WTC11 (cell line): Measurements from ENCODE around the gene ARVCF. TPM values are rescaled to one million over a fixed set of nuclear protein-coding genes. Genes with fewer than 3 reads are reported as not detected.

ENCODE experiments used
- ATAC-seq: fragments of 200-7000 bp; cut with Tn5 transposase; 2 replicates; pipeline ENCODE4 v1.10.0; 2021; ENCODE audit warnings: mild to moderate bottlenecking, moderate library complexity
- CTCF ChIA-PET: fragments of 300-600 bp; sonication (Branson Sonifier 250); formaldehyde crosslinking; loops from one replicate; lab custom pipeline; 2021; ENCODE audit warnings: antibody characterized with exemption; lab: Charles Lee
- POLR2A ChIA-PET: fragments of 350-600 bp; sonication (Branson Sonifier 250); formaldehyde crosslinking; loops from one replicate; lab custom pipeline; 2021; ENCODE audit warnings: antibody characterized with exemption; lab: Charles Lee
- DNase-seq: peaks from one replicate; pipeline ENCODE4 v3.0.0; 2021; ENCODE audit warnings: low spot score
- H3K27ac Mint-ChIP-seq: 2 replicates; pipeline ENCODE4 v1.8.0; 2021; ENCODE audit warnings: mixed read lengths
- H3K27me3 Mint-ChIP-seq: 2 replicates; pipeline ENCODE4 v1.8.0; 2021; ENCODE audit warnings: low read depth, mild to moderate bottlenecking, moderate library complexity, mixed read lengths
- H3K36me3 Mint-ChIP-seq: 2 replicates; pipeline ENCODE4 v1.8.0; 2021; ENCODE audit warnings: mixed read lengths
- H3K4me1 Mint-ChIP-seq: 2 replicates; pipeline ENCODE4 v1.8.0; 2022; ENCODE audit warnings: mixed read lengths
- H3K4me3 Mint-ChIP-seq: 2 replicates; pipeline ENCODE4 v1.8.0; 2021; ENCODE audit warnings: mild to moderate bottlenecking, moderate library complexity, mixed read lengths
- H3K9me3 Mint-ChIP-seq: 2 replicates; pipeline ENCODE4 v1.8.0; 2021; ENCODE audit warnings: mixed read lengths
- AR ChIP-seq: fragments of 250-450 bp; sonication (Bioruptor Pico); IDR thresholded peaks from 2 replicates; pipeline ENCODE4 v1.9.0; 2021; ENCODE audit warnings: mild to moderate bottlenecking
- ATF1 ChIP-seq: sonication (generic); formaldehyde crosslinking; IDR thresholded peaks from 2 replicates; pipeline ENCODE4 v1.8.1; 2023; ENCODE audit warnings: mild to moderate bottlenecking, moderate library complexity, missing genetic modification reagents
- CDX4 ChIP-seq: fragments of 250-450 bp; sonication (Bioruptor Pico); IDR thresholded peaks from 2 replicates; pipeline ENCODE4 v1.9.0; 2021; ENCODE audit warnings: moderate library complexity, mild to moderate bottlenecking, inconsistent platforms, borderline replicate concordance
- E2F4 ChIP-seq: sonication (generic); formaldehyde crosslinking; IDR thresholded peaks from 2 replicates; pipeline ENCODE4 v1.8.1; 2022; ENCODE audit warnings: low read depth, mild to moderate bottlenecking, moderate library complexity, missing genetic modification reagents, borderline replicate concordance
- ETV6 ChIP-seq: sonication (generic); formaldehyde crosslinking; IDR thresholded peaks from 2 replicates; pipeline ENCODE4 v1.8.1; 2022; ENCODE audit warnings: mild to moderate bottlenecking, missing genetic modification reagents
- GTF2I ChIP-seq: fragments of 250-450 bp; sonication (Bioruptor Pico); conservative IDR thresholded peaks from 2 replicates; pipeline ENCODE4 v1.4.0; 2021; ENCODE audit warnings: mild to moderate bottlenecking
- JUN ChIP-seq: sonication (generic); formaldehyde crosslinking; IDR thresholded peaks from 2 replicates; pipeline ENCODE4 v1.8.0; 2023; ENCODE audit warnings: mild to moderate bottlenecking, missing genetic modification reagents
- MAX ChIP-seq: sonication (generic); formaldehyde crosslinking; IDR thresholded peaks from 2 replicates; pipeline ENCODE4 v1.8.0; 2022; ENCODE audit warnings: mild to moderate bottlenecking, missing genetic modification reagents
- NFYB ChIP-seq: sonication (generic); formaldehyde crosslinking; conservative IDR thresholded peaks from 2 replicates; pipeline ENCODE4 v1.8.0; 2022; ENCODE audit warnings: low read depth, missing genetic modification reagents
- NR1H2 ChIP-seq: sonication (generic); formaldehyde crosslinking; IDR thresholded peaks from 2 replicates; pipeline ENCODE4 v1.9.0; 2021; ENCODE audit warnings: mild to moderate bottlenecking, moderate library complexity, missing genetic modification reagents
- NR2C2 ChIP-seq: sonication (generic); formaldehyde crosslinking; IDR thresholded peaks from 2 replicates; pipeline ENCODE4 v1.8.0; 2022; ENCODE audit warnings: mild to moderate bottlenecking, missing genetic modification reagents
- OVOL2 ChIP-seq: fragments of 250-450 bp; sonication (Bioruptor Pico); IDR thresholded peaks from 2 replicates; pipeline ENCODE4 v1.9.0; 2021; ENCODE audit warnings: mild to moderate bottlenecking, borderline replicate concordance
- PREB ChIP-seq: sonication (generic); formaldehyde crosslinking; IDR thresholded peaks from 2 replicates; pipeline ENCODE4 v1.8.1; 2022; ENCODE audit warnings: mild to moderate bottlenecking, missing genetic modification reagents, moderate library complexity, borderline replicate concordance
- RORB ChIP-seq: fragments of 250-450 bp; sonication (Bioruptor Pico); IDR thresholded peaks from 2 replicates; pipeline ENCODE4 v1.9.0; 2021; ENCODE audit warnings: mild to moderate bottlenecking
- SMAD3 ChIP-seq: sonication (generic); formaldehyde crosslinking; IDR thresholded peaks from 2 replicates; pipeline ENCODE4 v1.8.0; 2022; ENCODE audit warnings: missing genetic modification reagents, mild to moderate bottlenecking, borderline replicate concordance
- TCF7 ChIP-seq: sonication (generic); formaldehyde crosslinking; IDR thresholded peaks from 2 replicates; pipeline ENCODE4 v1.8.0; 2022; ENCODE audit warnings: mild to moderate bottlenecking, low read depth, missing genetic modification reagents, moderate library complexity
- TEAD4 ChIP-seq: sonication (generic); formaldehyde crosslinking; IDR thresholded peaks from 2 replicates; pipeline ENCODE4 v1.8.0; 2022; ENCODE audit warnings: mild to moderate bottlenecking, missing genetic modification reagents
- ZBTB21 ChIP-seq: sonication (generic); formaldehyde crosslinking; IDR thresholded peaks from 2 replicates; pipeline ENCODE4 v1.8.1; 2023; ENCODE audit warnings: mild to moderate bottlenecking, missing genetic modification reagents, borderline replicate concordance
- ZNF138 ChIP-seq: sonication (generic); formaldehyde crosslinking; conservative IDR thresholded peaks from 2 replicates; pipeline ENCODE4 v1.8.1; 2022; ENCODE audit warnings: mild to moderate bottlenecking, moderate library complexity, missing genetic modification reagents
- total RNA-seq: library from RNA; stranded (reverse); gene quantifications from 3 replicates; pipeline ENCODE4 v1.2.3, GENCODE V29; 2021
- TF ChIP-seq, protein P1 (sequence below): sonication (generic); formaldehyde crosslinking; IDR thresholded peaks from 2 replicates; pipeline ENCODE4 v1.8.1; 2022; ENCODE audit warnings: mild to moderate bottlenecking, moderate library complexity, missing genetic modification reagents

The ARVCF gene
- total RNA-seq, 1 experiment from 2014 or later: 65.4 TPM

GRCh38 chr22:20024650-20025397, 8.2 kb upstream of the ARVCF start:
- Mint-ChIP-seq H3K4me3 (no peak overlapping the region), H3K9me3 (no peaks in the 10 kb centered on the region), H3K27me3 (peaks cover 12% of the 10 kb centered on the region), H3K36me3 (no peaks in the 10 kb centered on the region), H3K27ac (no peak overlapping the region), H3K4me1 (peaks cover 6% of the 10 kb centered on the region)
- TF ChIP-seq RORB (CRISPR knock-in tag) (no peak), NFYB (CRISPR knock-in tag) (no peak), ATF1 (no peak), TEAD4 (CRISPR knock-in tag) (no peak), MAX (CRISPR knock-in tag) (no peak), CDX4 (CRISPR knock-in tag) (no peak), GTF2I (CRISPR knock-in tag) (no peak), E2F4 (CRISPR knock-in tag) (no peak), OVOL2 (CRISPR knock-in tag) (no peak), ZNF138 (CRISPR knock-in tag) (no peak), PREB (CRISPR knock-in tag) (no peak), AR (CRISPR knock-in tag) (no peak), ETV6 (no peak), SMAD3 (CRISPR knock-in tag) (no peak), JUN (CRISPR knock-in tag) (no peak), ZBTB21 (CRISPR knock-in tag) (no peak), NR1H2 (CRISPR knock-in tag) (no peak), NR2C2 (CRISPR knock-in tag) (no peak), TCF7 (CRISPR knock-in tag) (no peak)
- TF ChIP-seq, protein P1, sequence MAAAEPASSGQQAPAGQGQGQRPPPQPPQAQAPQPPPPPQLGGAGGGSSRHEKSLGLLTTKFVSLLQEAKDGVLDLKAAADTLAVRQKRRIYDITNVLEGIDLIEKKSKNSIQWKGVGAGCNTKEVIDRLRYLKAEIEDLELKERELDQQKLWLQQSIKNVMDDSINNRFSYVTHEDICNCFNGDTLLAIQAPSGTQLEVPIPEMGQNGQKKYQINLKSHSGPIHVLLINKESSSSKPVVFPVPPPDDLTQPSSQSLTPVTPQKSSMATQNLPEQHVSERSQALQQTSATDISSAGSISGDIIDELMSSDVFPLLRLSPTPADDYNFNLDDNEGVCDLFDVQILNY (CRISPR knock-in tag): no peak
- ATAC-seq: no peak
- DNase-seq: no peak
- ChIA-PET POLR2A (no interaction called here), CTCF (interaction anchor here (2.6 to 3.4 kb wide), 2 partner anchors 12 to 62 kb away, joined by 9 to 15 read pairs; no protein-coding TSS in a partner anchor)
